Large intestine (tissue), 3 donors: Measurements from ENCODE around the gene HRH4. TPM values are rescaled to one million over a fixed set of nuclear protein-coding genes. Genes with fewer than 3 reads are reported as not detected.

Experiments used
- DNase-seq, 2 donors: peaks; one replicate each; pipeline versions ENCODE4 v3.0.0 to v3.0.0-alpha.2; 2013
- H3K27ac ChIP-seq: one replicate; pipeline ENCODE4 v1.5.1; 2013; ENCODE audit warnings: low read length
- H3K27me3 ChIP-seq: 2 replicates; pipeline ENCODE4 v1.6.1; 2013; ENCODE audit warnings: low read length; ENCODE audit not compliant: control insufficient read depth, insufficient read depth
- H3K36me3 ChIP-seq: 2 replicates; pipeline ENCODE4 v1.6.1; 2013; ENCODE audit warnings: low read length; ENCODE audit not compliant: control insufficient read depth, insufficient read depth
- H3K4me1 ChIP-seq: one replicate; pipeline ENCODE4 v1.6.1; 2013; ENCODE audit warnings: low read length; ENCODE audit not compliant: control insufficient read depth, insufficient read depth
- H3K4me3 ChIP-seq: one replicate; pipeline ENCODE4 v1.5.1; 2013; ENCODE audit warnings: low read length
- H3K9me3 ChIP-seq: one replicate; pipeline ENCODE4 v1.6.1; 2013; ENCODE audit warnings: mild to moderate bottlenecking, low read depth, low read length, moderate library complexity; ENCODE audit not compliant: control insufficient read depth
- whole genome bisulfite sequencing: methylation state at CpG from one replicate; pipeline ENCODE4 v1.1.5; 2013; ENCODE audit warnings: low lambda C conversion rate; ENCODE audit not compliant: insufficient coverage; 5-methylcytosine and 5-hydroxymethylcytosine counted together
- polyA plus RNA-seq: library from polyadenylated mRNA; unstranded; fragments of 120-200 nt; gene quantifications from one replicate; pipeline ENCODE4 v1.2.1, GENCODE V29; 2013

Gene HRH4
- polyA plus RNA-seq, 1 donor: 0.19 TPM

DNA sequence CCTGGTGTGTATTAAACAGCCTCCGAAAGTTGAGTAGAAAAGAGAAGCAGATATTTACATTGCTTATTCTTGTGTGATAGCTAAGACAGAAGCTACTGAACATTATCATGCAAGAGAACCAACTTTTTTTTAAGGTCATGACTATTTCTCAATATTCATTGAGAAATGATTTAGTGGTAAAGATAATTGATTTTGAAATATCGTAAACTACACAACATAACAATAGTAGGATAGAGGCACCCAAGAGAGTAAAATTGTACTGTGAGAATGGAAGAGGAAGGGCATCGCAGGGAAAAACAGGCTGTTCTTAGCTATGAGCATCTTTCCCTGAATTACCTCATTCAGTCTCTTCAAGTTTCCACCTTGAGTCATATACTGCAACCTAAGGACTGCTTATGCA, 25.2 kb downstream of the HRH4 start:
- no peaks in the 10 kb centered on the region for H3K36me3 ChIP-seq
- no CpG with 5 or more reads among the region's 3 CpGs for WGBS
- H3K4me1 ChIP-seq: no peaks in the 10 kb centered on the region
- peaks cover 2% of the 10 kb centered on the region for H3K27me3 ChIP-seq
- DNase-seq: no peak
- no peak overlapping the region for H3K4me3 ChIP-seq
- H3K27ac ChIP-seq: no peak overlapping the region
- H3K9me3 ChIP-seq: no peaks in the 10 kb centered on the region

DNA sequence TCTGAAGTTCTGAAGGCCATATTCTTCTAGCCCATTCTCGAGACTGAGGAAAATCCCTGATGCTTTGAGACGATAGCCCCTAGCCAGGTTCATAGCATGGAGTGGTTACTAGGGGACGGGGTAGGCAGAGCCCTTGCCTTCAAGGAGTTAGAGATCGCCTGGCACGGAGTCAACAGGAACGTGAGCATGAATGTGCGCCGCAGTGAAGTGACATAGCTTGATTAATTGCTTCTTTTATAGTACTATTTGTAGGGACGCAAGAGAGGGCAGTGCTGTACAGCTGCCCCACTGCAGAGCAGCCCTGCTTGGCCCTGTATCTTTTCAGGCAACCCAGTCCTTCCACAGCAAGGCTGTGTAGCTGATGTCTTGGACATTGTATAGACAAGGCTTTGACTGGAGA, 26.2 kb downstream of the HRH4 start:
- no peaks in the 10 kb centered on the region for H3K4me1 ChIP-seq
- no peaks in the 10 kb centered on the region for H3K9me3 ChIP-seq
- H3K27ac ChIP-seq: no peak overlapping the region
- no peaks in the 10 kb centered on the region for H3K36me3 ChIP-seq
- no peak for DNase-seq
- H3K4me3 ChIP-seq: no peak overlapping the region
- WGBS: no CpG with 5 or more reads among the region's 9 CpGs
- H3K27me3 ChIP-seq: peaks cover 2% of the 10 kb centered on the region

DNA sequence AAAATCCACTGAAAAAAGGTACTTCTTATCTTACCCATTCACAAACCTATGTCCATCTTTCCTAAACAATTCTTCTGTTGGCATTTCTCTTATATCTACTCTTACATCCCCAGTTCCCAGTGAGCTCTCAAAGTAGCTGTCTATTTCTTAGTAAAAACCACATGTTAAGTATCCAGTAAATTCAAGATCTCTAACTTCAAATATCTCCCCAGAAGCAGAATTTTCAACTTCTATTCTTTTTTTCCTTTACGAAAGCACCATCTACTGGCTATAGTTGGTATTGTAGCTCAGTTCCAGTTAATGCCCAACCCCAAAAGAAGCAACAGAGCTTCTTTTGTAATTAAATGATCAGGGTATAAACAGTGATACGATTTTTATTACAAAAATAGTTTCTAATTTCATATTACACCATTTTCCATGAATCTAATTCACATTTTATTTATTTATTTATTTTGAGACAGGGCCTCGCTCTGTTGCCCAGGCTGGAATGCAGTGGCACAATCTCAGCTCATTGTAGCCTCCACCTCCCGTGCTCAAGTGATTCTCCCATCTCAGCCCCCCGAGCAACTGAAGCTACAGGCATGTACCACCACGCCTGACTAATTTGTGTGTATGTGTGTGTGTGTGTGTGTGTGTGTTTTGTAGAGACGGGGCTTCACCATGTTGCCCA, 28.5 kb downstream of the HRH4 start:
- Histone ChIP-seq H3K27me3 (peaks cover 2% of the 10 kb centered on the region), H3K27ac (no peak overlapping the region), H3K4me1 (no peaks in the 10 kb centered on the region), H3K4me3 (no peak overlapping the region), H3K9me3 (no peaks in the 10 kb centered on the region), H3K36me3 (no peaks in the 10 kb centered on the region)
- 0% methylated on average over 1 of the region's 7 CpGs for WGBS
- DNase-seq: peak; percentile 8 to 17

DNA sequence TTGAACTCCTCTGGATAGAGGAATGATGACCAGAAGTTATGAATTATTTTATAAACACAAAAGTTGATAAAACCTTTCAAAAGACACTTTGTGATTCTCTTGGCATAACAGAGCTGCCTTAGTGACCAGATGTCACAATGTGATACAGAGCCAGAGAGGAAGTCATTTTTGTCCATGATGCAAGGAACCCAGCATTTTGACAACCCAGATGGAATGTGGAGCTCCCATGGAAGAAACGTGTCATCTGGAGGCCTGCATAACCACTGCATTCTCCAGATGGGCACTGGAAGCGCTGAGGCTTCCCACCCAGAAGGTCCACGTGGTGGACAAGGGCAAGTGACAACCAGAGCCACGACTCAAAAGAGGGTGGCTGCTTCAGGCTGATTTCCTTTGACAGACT, 30.1 kb downstream of the HRH4 start:
- Histone ChIP-seq H3K4me3 (no peak overlapping the region), H3K27me3 (peaks cover 2% of the 10 kb centered on the region), H3K27ac (no peak overlapping the region), H3K36me3 (no peaks in the 10 kb centered on the region), H3K4me1 (no peaks in the 10 kb centered on the region), H3K9me3 (no peaks in the 10 kb centered on the region)
- no peak for DNase-seq
- no CpG with 5 or more reads among the region's 4 CpGs for WGBS

DNA sequence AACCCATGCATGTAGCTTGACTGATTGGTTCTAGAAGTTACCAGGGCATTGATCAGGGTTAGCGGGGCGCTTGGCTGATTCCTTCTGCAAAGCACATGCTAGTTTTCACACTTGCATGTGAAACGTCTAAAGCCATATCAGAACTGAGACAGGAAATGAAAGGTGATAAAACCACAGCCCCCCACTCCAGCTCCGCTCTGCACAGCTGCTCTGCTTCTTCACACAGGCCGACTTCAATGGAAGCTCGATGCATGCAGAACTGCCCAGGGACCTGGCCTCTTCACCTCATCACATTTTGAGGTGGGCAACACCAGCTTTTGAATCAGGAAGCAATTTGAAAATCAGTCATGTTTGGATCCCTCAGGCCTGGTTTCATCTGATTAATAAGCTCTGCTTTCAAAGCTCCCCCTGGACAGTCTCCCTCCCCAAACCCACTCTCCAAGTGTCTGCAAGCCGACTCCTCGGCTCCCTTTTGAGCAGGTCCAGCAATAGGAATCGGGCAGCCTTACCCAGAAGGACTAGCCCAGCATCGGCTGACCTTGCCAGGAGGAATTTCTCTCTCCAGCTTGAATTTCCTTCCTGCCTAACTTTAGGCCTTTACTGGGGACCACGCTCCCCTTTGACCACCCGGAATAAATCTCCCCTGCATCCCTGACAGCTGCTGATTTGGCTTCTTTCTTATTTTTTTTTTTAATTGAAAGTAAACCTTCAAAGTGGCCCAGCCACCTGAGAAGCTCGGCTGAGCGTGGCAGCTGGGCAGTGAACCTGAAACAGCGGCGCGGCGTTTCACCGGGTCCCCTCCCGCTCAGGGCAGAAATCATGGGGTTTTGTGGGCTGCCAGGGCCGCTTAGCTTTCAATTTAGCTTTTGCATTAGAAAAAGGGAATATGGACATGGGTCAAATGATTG, 31.7 kb downstream of the HRH4 start:
- Histone ChIP-seq H3K27ac (no peak overlapping the region), H3K4me1 (no peaks in the 10 kb centered on the region), H3K9me3 (no peaks in the 10 kb centered on the region), H3K4me3 (no peak overlapping the region), H3K36me3 (no peaks in the 10 kb centered on the region), H3K27me3 (no peaks in the 10 kb centered on the region)
- WGBS: 83% methylated on average over 3 of the region's 21 CpGs
- DNase-seq: no peak

DNA sequence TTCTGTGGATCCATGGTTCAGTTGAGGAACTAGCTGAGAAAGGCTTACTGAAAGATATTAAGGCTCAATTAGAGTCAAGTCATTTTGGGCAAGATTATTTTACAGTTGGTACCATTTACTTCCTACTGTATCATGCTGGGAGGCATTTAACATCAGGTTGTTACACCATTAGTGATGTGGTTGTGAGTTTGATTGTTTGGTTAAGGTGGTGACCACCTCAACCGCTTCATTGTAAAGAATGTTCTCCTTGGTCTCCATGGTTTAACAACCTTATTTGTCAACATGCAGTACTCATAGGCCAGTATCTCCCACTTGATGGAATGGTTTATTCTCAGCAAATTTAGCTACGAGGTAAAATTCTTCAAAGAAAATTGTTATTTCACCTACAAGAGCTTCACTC, 34.1 kb downstream of the HRH4 start:
- H3K27me3 ChIP-seq: no peaks in the 10 kb centered on the region
- no peaks in the 10 kb centered on the region for H3K36me3 ChIP-seq
- no peak for DNase-seq
- no peaks in the 10 kb centered on the region for H3K4me1 ChIP-seq
- H3K9me3 ChIP-seq: no peaks in the 10 kb centered on the region
- no peak overlapping the region for H3K4me3 ChIP-seq
- no peak overlapping the region for H3K27ac ChIP-seq
- WGBS: 89% methylated on average over 1 of the region's 2 CpGs

DNA sequence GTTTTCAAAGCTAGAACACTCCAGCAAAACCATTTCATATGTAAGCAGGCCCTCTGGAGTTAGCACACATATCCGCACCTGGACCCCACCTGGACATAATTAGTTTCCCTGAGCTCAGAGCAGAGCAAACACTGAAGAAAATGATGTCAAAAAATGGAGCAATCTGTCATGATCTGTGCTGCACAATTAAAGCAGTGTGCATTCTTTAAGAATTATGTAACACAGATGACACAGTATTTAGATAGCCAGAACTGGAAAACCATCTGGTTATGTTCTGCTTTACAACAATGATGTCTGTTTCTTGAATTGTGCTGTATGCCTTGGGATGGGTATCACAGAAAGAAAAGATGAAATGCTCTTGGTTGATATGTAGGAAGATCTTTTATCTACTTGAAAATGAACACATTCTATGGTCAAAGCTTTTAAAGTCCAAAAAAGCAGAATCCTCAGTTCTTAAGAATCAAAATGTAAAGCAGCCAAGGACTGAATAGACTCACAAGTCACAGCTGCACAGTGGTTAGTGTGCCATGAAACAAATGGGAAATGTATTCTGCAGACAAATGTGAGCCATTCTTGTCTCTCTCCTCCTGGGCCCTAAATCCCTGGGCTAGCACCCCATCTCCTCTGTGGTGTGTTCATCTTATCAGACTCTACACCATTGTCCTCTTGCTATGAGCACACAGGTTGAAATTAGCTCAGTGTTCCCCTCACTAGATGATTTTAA, 36.8 kb downstream of the HRH4 start:
- Histone ChIP-seq H3K36me3 (no peaks in the 10 kb centered on the region), H3K27ac (no peak overlapping the region), H3K4me3 (no peak overlapping the region), H3K27me3 (no peaks in the 10 kb centered on the region), H3K4me1 (no peaks in the 10 kb centered on the region), H3K9me3 (no peaks in the 10 kb centered on the region)
- DNase-seq: no peak
- WGBS: 50% methylated on average over 1 of the region's 1 CpG

DNA sequence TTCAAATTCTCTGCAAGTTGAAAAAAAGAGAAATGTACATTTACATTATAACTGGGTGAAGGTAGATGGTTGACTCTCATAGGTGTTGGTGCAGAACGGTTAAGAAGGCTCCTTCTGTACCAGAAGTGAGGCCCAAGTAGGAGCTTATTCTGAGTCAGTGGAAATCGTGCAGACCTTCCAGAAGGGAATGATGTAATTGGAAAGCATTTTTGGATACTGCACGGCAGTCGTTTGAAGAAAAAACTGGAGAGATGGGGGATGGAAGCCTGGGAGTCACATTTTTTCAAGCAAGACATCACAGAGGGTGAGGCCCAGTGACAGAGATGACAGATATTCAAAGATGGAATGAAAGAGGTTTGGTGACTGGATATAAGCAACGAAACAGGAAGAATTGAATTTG, 39.4 kb downstream of the HRH4 start:
- no peak overlapping the region for H3K4me3 ChIP-seq
- 60% methylated on average over 5 of the region's 5 CpGs for WGBS
- H3K36me3 ChIP-seq: no peaks in the 10 kb centered on the region
- H3K27me3 ChIP-seq: no peaks in the 10 kb centered on the region
- no peaks in the 10 kb centered on the region for H3K9me3 ChIP-seq
- no peak for DNase-seq
- H3K27ac ChIP-seq: no peak overlapping the region
- H3K4me1 ChIP-seq: no peaks in the 10 kb centered on the region

DNA sequence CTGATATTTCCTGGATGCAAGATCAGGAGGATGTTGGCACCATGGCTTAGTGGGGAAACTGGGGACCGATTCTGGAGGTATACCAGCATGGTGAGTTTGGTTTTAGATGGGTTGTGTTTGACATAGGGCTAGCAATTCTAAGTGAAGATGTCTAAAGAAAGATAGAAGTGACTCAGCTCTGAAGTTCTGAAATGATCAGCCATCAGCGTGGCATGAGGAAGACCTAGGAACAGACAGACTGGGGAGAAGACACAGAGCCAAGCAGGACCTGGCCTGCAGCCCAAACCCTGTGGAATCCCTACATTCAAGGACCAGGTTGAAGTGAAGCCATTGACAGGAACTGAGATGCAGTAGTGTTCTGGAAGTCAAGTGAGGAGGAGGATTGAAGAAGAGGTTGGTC, 39.8 kb downstream of the HRH4 start:
- H3K27me3 ChIP-seq: no peaks in the 10 kb centered on the region
- no peaks in the 10 kb centered on the region for H3K36me3 ChIP-seq
- H3K27ac ChIP-seq: no peak overlapping the region
- DNase-seq: no peak
- H3K4me3 ChIP-seq: no peak overlapping the region
- no CpG with 5 or more reads among the region's 2 CpGs for WGBS
- H3K4me1 ChIP-seq: no peaks in the 10 kb centered on the region
- no peaks in the 10 kb centered on the region for H3K9me3 ChIP-seq

DNA sequence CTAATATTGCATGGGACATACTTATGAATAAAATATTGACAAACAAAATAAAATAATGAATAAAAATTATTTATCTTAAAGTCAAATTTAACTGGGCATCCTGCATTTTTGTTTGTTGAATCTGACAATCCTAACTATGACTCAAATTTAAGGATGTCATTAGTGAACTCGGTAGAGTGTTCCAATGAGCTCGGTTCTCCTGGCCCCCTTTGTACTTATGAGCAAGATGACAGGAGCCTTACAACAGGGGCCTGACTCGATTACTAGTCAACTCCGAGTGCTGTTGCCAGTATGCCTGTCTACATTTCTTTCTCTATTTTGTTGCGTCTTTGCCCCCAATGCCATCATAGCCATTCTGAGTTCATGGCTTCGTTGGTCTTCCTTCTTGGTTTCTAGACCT, 40.3 kb downstream of the HRH4 start:
- Histone ChIP-seq H3K4me3 (no peak overlapping the region), H3K4me1 (no peaks in the 10 kb centered on the region), H3K27ac (no peak overlapping the region), H3K27me3 (no peaks in the 10 kb centered on the region), H3K9me3 (no peaks in the 10 kb centered on the region), H3K36me3 (no peaks in the 10 kb centered on the region)
- DNase-seq: no peak
- WGBS: no CpG with 5 or more reads among the region's 6 CpGs
